Measurements from ENCODE around the gene M1AP.

DNA sequence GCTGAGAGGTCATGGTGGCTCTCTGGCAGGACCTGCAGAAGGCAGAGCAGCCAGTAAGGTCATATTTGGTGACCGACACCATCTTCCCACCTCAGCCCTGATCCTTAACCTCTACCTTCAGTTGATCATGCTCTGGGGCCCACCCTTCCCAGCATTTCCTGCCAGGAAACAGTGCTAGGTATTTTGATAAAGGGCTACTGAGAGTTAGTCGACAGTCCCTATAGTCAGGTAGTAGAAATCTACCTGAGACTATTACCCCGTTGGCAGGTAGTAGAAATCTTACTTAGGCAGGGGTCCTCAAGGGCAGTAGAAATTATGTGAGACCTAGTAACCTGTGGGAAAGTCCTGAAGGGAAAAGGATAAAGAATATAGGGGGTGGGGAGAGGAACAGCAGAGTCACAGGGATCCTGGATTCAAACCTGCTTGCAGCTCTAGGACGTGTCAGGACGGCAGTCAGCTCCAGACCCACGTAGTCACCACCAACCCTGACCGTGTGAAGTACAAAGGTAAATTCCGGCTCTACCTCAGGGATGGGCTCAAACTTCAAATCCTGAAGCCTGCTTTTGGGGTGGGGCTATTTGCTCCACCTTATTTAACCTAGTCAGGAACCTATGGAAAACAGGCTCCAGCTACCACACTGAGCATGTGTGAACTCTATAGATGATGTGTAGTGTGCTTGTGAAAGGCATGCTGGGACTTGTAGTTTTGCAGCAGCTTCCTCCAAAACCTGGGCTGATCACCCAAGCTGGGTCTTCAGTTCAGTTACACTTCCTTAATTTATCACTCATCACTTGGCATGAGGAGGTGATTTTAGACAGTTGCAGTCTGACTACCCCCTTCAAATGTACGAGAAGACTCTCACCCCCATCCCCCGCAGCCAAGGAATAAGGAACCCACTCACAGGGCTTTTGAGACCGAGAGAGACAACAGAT, 122.1 kb downstream of the M1AP start, which contains the start of gene DQX1:
- TF ChIP-seq, protein P1, sequence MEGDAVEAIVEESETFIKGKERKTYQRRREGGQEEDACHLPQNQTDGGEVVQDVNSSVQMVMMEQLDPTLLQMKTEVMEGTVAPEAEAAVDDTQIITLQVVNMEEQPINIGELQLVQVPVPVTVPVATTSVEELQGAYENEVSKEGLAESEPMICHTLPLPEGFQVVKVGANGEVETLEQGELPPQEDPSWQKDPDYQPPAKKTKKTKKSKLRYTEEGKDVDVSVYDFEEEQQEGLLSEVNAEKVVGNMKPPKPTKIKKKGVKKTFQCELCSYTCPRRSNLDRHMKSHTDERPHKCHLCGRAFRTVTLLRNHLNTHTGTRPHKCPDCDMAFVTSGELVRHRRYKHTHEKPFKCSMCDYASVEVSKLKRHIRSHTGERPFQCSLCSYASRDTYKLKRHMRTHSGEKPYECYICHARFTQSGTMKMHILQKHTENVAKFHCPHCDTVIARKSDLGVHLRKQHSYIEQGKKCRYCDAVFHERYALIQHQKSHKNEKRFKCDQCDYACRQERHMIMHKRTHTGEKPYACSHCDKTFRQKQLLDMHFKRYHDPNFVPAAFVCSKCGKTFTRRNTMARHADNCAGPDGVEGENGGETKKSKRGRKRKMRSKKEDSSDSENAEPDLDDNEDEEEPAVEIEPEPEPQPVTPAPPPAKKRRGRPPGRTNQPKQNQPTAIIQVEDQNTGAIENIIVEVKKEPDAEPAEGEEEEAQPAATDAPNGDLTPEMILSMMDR (IDR thresholded peaks at IDR 0.05) = no peak
- no peak for TF ChIP-seq POLR2A (IDR thresholded peaks at IDR 0.05)

All from esophagus squamous epithelium (tissue), 4 donors.